ENCODE results near the gene ATP4B. TPM values are rescaled to one million over a fixed set of nuclear protein-coding genes. Genes with fewer than 3 reads are reported as not detected.

Gene ATP4B
- total RNA-seq, 1 donor from 2014 or later, result not detected

DNA sequence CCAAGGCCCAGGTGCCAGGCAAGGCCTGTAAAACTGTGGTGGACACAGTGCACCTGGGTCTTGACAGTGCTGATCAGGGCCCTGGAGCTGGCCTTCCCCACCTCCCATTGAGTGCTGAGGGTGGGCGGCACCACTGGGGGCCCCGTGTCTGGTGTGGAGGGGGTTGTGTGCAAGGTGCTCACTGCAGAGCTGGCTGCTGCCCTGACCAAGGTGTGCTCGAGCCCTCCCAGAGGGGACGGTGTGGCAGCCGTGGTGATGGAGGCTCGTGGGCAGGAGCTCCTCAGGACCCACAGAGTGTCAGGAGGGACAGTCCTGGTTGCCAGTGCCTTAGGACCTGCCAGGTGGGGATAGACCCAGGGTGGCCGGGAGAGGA lies 23.0 kb downstream of the ATP4B start:
- Mint-ChIP-seq H3K27ac (no peak overlapping the region), H3K4me1 (no peaks in the 10 kb centered on the region), H3K36me3 (ENCODE audit: low read depth) (peaks cover 81% of the 10 kb centered on the region), H3K27me3 (no peaks in the 10 kb centered on the region), H3K9me3 (no peaks in the 10 kb centered on the region), H3K4me3 (no peak overlapping the region)
- POLR2A ChIA-PET, result no interaction called here
- DNase-seq (no peak), ATAC-seq (ENCODE audit: low read depth) (no peak)
- CTCF ChIA-PET, result no interaction called here
- TF ChIP-seq, protein P1, sequence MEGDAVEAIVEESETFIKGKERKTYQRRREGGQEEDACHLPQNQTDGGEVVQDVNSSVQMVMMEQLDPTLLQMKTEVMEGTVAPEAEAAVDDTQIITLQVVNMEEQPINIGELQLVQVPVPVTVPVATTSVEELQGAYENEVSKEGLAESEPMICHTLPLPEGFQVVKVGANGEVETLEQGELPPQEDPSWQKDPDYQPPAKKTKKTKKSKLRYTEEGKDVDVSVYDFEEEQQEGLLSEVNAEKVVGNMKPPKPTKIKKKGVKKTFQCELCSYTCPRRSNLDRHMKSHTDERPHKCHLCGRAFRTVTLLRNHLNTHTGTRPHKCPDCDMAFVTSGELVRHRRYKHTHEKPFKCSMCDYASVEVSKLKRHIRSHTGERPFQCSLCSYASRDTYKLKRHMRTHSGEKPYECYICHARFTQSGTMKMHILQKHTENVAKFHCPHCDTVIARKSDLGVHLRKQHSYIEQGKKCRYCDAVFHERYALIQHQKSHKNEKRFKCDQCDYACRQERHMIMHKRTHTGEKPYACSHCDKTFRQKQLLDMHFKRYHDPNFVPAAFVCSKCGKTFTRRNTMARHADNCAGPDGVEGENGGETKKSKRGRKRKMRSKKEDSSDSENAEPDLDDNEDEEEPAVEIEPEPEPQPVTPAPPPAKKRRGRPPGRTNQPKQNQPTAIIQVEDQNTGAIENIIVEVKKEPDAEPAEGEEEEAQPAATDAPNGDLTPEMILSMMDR (IDR thresholded peaks at IDR 0.05), result no peak
- intact Hi-C loops (cut with micrococcal nuclease), result no loop called here

DNA sequence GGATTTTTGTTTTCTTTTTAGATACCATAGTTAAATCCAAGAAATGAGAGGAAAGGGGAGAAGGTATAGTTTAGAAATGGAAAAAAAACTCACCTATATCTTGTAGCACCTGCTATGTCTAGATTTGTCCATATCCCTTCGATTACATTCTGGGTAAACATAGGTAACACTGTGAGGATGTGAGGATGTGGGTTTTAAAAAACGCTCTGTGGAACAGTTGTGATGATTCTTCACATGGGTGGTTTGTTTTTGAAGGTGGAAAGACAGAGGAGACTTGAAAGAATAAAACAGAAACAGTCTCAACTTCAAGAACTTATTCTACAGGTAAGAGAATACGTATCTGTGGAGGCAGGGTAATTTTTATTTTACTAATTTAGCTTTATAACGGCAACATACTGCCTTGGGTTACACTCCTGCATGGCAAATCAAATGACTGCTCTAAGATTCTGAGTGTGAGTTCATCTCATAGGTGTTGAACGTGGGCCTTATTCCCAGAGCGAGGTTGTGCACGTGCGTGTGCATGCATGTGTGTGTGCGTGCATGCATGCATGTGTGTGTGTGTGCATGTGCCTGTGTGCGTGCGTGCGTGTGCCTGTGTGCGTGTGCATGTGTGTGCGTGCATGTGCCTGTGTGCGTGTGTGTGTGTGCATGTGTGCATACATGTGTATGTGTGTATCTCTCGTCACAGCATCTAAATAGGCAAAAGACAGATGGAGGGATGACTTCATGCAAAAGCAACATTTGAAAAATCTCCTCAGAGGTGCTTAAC lies 23.5 kb downstream of the ATP4B start:
- POLR2A ChIA-PET, result no interaction called here
- no peak for DNase-seq
- intact Hi-C loops (cut with micrococcal nuclease), result no loop called here
- no peak overlapping the region for H3K27ac Mint-ChIP-seq
- ATAC-seq (ENCODE audit: low read depth), result no peak
- peaks cover 78% of the 10 kb centered on the region for H3K36me3 Mint-ChIP-seq (ENCODE audit: low read depth)
- TF ChIP-seq, protein P1 (IDR thresholded peaks at IDR 0.05), result no peak
- H3K27me3 Mint-ChIP-seq, result no peaks in the 10 kb centered on the region
- no peaks in the 10 kb centered on the region for H3K9me3 Mint-ChIP-seq
- no peaks in the 10 kb centered on the region for H3K4me1 Mint-ChIP-seq
- no peak overlapping the region for H3K4me3 Mint-ChIP-seq
- CTCF ChIA-PET, result no interaction called here

DNA sequence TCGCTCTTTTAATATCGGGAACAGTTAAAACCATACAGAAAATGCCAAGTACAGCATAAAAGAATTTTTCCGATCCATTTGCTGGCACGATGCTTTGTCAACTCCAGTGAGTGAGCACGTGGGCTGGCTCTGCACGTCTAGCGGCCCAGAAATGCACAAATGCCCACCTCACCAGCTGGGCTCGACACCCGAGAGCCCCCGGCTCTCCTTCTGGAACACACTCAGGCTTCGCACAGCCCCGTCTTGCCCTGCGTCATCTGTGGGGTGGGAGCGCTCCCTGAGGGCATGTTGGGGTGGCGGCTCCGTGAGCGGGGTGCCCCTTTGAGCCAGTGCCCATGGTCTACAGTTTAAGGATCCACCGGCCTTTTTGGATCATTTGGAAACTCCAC lies 24.5 kb downstream of the ATP4B start:
- Mint-ChIP-seq H3K4me1 (no peaks in the 10 kb centered on the region), H3K4me3 (no peak overlapping the region), H3K9me3 (no peaks in the 10 kb centered on the region), H3K27me3 (no peaks in the 10 kb centered on the region), H3K27ac (no peak overlapping the region), H3K36me3 (ENCODE audit: low read depth) (peaks cover 79% of the 10 kb centered on the region)
- POLR2A ChIA-PET, result no interaction called here
- CTCF ChIA-PET, result no interaction called here
- ATAC-seq (ENCODE audit: low read depth) (no peak), DNase-seq (no peak)
- TF ChIP-seq, protein P1 (IDR thresholded peaks at IDR 0.05), result no peak
- intact Hi-C loops (cut with micrococcal nuclease), result no loop called here

DNA sequence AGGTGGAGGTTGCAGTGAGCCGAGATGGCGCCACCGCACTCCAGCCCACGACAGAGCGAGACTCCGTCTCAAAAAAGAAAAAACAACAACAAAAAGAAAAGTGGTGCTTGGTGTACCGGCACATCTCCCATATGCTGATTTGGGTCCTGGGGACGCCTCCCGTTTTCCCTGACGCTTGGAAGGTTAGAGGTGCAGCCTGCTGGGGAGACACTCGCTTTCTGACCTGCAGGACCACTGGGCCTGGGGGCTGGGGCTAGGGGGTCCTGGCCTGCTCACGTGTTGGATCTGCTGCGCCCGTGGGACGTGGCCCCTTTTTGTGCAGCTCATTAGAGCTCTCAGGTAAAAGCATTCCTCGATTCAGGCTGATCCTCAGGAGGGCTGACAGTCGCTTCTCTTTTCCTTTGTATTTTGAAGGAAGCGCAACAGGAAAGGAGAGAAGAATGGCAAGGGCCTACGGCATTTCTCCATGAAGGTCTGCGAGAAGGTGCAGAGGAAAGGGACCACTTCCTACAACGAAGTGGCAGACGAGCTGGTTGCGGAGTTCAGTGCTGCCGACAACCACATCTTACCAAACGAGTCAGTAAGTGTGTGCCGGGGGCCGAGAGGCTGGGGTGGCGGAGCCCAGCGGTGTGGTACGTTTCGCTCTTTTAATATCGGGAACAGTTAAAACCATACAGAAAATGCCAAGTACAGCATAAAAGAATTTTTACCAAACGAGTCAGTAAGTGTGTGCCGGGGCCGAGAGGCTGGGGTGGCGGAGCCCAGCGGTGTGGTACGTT lies 25.1 kb downstream of the ATP4B start:
- CTCF ChIA-PET, result no interaction called here
- ATAC-seq (ENCODE audit: low read depth) (no peak), DNase-seq (no peak)
- POLR2A ChIA-PET, result no interaction called here
- Mint-ChIP-seq H3K9me3 (no peaks in the 10 kb centered on the region), H3K4me3 (no peak overlapping the region), H3K27ac (no peak overlapping the region), H3K27me3 (no peaks in the 10 kb centered on the region), H3K36me3 (ENCODE audit: low read depth) (peaks cover 77% of the 10 kb centered on the region), H3K4me1 (no peaks in the 10 kb centered on the region)
- TF ChIP-seq, protein P1 (IDR thresholded peaks at IDR 0.05), result no peak
- intact Hi-C loops (cut with micrococcal nuclease), result no loop called here

DNA sequence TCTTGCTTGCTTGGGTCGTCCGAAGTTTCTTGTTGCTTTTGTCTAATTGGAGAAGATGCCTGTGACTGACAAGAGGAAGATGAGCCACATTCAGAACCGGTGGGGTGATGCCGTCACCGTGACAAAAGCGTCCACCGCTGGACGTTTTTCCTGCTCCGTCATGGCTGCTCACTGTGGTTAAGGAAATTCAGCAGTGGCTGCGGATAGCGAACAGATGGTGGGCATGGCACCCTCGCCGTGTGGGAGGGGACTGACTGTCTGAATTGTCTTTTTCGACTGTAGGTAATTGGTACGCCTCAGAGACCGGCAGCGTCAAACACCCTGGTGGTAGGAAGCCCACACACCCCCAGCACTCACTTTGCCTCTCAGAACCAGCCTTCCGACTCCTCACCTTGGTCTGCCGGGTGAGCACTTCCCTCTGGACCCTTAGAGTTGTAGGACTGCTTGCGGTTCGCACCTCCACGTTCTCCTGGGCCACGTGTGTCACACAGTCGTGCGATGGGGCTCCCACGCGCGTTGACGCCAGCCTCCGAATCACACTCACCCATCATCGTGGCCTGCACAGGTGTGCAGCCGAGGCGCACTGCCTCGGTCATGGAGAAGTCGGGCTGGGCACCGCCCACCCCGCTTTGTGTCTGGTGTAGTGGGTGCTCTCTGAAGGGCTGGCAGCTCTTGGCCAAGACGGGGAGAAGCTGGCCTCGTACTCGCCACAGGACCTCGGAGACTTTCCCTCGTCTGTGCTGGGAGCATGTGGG lies 26.5 kb downstream of the ATP4B start:
- Mint-ChIP-seq H3K36me3 (ENCODE audit: low read depth) (peaks cover 73% of the 10 kb centered on the region), H3K9me3 (no peaks in the 10 kb centered on the region), H3K4me3 (no peak overlapping the region), H3K27ac (no peak overlapping the region), H3K27me3 (no peaks in the 10 kb centered on the region), H3K4me1 (no peaks in the 10 kb centered on the region)
- DNase-seq (no peak), ATAC-seq (ENCODE audit: low read depth) (no peak)
- ChIA-PET POLR2A (no interaction called here), CTCF (no interaction called here)
- TF ChIP-seq, protein P1 (IDR thresholded peaks at IDR 0.05), result no peak
- intact Hi-C loops (cut with micrococcal nuclease), result no loop called here

All from activated B cell treated with CpG ODN at 0.5 μM for 24 hours (primary cell).